GM12873 (cell line): ENCODE measurements around the gene ARMH1.

Experiments used
- TF ChIP-seq, protein P1 (sequence below): IDR thresholded peaks from 2 replicates; pipeline ENCODE4 v1.5.1; 2012; ENCODE audit warnings: low read depth, mild to moderate bottlenecking, moderate library complexity, low read length, control low read depth; ENCODE audit not compliant: insufficient read depth; ENCODE audit errors: missing control alignments

The ARMH1 gene

DNA sequence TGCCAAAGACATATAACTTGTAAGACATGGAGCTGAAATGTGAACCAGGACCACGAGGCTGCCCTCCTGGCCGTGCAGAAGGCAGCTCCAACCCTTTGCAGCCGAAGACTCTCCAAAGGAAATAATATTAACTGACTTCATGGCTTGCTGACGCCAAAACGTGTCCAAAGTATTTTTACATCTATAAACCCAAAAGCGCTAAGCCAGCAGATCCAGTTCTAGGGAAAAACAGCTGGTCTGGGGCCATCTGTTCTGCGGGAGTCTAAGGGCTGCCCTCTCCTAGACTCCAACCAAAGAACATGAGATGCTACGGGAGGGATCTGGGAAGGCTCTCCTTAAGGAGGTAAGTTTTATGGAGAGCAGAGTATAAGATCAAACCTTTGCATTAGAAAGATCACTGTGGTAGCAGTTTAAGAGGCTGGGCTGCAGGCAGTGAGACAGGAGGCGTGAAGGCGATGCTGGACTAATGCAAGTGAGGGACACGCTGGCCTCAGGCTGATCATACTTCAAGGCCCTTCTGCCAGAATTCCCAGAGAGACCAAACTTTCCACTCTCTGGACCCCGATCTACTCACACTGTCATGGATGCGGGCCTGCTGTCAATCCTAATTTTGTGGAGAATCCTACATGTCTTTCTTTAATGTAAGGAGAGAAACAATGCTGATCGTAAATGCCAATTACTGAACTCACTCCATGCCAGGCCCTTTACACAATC lies 1.4 kb upstream of the ARMH1 start:
- TF ChIP-seq, protein P1, sequence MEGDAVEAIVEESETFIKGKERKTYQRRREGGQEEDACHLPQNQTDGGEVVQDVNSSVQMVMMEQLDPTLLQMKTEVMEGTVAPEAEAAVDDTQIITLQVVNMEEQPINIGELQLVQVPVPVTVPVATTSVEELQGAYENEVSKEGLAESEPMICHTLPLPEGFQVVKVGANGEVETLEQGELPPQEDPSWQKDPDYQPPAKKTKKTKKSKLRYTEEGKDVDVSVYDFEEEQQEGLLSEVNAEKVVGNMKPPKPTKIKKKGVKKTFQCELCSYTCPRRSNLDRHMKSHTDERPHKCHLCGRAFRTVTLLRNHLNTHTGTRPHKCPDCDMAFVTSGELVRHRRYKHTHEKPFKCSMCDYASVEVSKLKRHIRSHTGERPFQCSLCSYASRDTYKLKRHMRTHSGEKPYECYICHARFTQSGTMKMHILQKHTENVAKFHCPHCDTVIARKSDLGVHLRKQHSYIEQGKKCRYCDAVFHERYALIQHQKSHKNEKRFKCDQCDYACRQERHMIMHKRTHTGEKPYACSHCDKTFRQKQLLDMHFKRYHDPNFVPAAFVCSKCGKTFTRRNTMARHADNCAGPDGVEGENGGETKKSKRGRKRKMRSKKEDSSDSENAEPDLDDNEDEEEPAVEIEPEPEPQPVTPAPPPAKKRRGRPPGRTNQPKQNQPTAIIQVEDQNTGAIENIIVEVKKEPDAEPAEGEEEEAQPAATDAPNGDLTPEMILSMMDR, result no peak

DNA sequence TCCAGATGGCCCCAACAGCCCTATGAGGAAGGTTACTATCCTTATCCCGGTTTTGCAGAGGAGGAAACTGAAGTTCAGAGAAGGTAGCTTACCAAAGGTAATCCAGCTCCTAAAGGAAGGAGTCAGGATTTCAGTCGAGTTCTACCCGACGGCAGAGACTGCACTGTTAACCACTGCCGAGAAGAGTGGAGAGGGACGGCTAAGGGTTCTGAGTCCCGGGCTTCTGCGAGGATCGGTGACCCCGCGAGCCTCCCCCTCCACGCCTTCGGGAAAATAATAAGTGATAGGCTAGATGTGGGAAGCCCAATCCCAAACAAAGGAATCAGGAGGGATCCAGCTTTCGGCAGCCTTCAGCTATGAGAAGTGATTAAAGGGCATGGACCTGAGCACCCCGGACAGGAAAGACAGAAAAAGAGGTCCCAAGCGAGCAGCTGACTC lies 820 bp upstream of the ARMH1 start:
- TF ChIP-seq, protein P1, result no peak

DNA sequence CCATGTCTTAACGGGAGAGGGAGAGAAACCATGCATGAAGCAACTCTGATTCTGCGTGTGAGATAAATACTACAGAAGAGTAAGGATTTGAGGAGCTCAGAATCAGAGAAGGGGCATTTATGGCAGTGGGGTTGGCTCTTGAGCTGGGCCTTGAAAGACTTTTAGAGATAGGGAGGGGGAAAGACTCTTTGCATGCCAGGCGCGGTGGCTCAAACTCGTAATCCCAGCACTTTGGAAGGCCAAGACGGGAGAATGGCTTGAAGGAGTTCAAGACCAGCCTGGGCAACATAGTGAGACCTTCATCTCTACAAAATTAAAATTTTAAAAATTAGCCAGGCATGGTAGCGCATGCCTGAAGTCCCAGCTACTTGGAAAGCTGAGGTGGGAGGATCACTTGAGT lies 672 bp downstream of the ARMH1 start:
- TF ChIP-seq, protein P1, result no peak

DNA sequence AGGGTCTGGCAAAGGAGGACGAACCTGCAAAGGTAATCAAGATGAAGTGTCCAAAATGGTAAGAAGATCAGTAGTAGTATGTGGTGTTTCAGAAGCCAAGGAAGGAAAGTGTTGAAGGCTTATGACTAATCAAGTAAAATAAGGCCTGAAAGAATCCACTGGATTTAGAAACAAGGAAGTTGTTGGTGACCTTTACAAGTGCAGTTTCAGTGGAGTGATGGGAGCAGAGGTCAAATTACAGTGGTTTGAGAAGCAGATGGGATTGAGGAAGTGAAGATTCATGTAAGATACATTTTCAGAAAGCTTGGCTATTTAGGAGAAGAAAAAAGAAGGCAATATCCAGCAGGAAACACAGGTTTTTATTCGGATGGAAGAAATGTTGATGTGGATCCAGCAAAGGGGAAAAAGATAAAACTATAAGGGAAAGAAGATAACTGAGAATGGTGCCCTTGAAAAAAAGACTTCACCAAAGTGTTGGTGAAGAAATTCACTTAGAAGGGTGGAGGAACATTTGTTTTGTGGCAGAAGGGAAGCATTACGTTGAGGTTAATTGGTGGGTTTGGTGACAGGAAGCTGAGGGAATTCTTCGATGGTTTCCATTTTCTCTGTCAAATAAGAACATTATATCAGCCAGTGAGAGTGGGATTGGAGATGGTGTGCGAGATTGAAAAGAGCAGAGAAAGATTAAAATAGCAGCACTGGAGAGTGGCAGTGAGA lies 2.1 kb downstream of the ARMH1 start:
- TF ChIP-seq, protein P1, result no peak

DNA sequence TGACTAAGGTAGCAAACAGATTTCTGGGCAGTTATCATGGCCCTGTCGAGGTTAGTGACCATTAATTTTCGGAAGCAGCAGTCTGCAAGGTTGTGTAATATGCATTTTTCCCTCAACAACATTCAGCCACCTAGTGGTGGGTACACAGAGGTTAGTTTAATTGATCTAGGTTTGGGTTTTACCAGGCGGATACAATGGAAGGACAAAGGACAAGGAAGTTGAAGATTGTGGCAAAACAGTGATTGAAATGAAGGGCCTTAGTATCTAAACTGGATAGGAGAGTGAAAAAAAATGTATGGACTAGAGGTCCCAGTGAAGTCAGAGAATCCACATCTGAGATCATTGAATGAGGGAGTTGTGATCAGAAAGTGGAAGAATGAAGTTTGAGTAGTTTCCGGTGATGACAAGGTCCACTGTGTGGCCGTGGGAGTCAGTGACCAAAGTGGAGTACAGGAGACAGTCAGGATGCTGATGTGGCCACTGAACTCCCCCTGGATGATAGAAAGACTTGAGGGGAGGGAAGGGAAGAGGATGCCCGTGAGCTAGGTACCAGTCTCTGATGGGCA lies 2.8 kb downstream of the ARMH1 start:
- TF ChIP-seq, protein P1, result peak; percentile 64

DNA sequence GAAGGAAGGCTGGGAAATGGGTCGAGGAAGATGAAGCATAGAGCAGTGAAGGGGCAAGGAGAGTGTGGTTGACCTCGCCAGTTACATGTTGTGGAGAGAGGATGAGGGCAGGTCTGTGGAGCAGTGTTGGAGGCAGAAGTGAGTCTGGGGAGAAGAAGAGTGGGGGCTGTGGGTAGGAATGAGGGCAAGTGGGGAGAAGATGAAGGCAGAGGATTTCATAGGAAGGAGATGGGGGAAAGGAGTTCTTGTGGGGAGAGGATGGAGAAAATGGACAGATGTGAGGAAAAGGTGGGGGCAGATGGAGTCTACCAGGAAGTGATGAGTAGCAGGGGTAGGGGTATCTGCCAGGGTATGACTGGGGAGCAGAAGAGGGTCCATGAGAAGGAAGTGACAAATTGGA lies 3.6 kb downstream of the ARMH1 start:
- TF ChIP-seq, protein P1, result no peak

DNA sequence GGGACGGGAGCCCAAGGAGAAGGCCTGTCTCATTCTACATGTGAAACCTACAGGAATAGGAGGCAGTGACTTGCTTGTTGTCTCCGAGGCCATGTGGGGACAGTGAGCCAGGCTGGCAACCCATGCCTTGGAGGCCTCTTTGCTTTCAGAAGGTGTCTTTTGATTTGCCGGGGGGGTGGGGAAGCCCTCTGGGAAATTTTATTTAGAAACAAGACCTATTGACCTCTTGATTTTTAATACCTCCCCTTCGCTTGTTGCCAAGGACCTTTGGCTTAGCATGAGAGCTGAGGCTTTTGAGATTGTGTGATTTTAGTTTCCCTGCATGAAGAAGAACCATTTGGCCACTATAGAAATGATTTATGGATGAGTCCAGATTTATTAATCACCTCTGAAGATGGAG lies 4.1 kb downstream of the ARMH1 start:
- TF ChIP-seq, protein P1, result no peak
